Measurements from ENCODE around the gene CDK14. TPM values are rescaled to one million over a fixed set of nuclear protein-coding genes. Genes with fewer than 3 reads are reported as not detected.
"Not testable (repeated sequence)": the region's sequence is repeated elsewhere in the genome, so short reads cannot be mapped to it uniquely, and the experiment has no call there.

The CDK14 gene
- polyA plus RNA-seq, 1 donor = 19.5 TPM

- DNase-seq = no peak
Measured at GRCh38 chr7:90761584-90761983, 165.5 kb downstream of the CDK14 start.

DNA sequence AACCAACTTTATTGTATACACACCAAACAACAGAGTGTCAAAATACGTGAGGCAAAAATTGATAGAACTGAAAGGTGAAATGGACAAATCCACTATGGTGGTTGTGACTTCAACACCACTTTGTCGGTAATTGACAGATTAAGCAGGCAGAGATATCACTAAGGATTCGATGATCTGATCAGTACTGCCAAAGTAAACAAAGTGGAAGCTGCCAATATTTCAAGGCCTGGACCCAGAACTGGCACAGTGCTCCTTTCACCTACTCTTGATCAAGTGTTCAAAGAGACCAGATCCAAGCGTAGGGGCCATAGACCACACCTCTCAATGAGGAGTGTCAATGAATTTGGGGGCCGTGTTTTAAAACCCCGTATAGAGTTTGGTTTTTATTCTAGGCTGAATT is 167.0 kb downstream of the CDK14 start:
- no peak for DNase-seq

DNA sequence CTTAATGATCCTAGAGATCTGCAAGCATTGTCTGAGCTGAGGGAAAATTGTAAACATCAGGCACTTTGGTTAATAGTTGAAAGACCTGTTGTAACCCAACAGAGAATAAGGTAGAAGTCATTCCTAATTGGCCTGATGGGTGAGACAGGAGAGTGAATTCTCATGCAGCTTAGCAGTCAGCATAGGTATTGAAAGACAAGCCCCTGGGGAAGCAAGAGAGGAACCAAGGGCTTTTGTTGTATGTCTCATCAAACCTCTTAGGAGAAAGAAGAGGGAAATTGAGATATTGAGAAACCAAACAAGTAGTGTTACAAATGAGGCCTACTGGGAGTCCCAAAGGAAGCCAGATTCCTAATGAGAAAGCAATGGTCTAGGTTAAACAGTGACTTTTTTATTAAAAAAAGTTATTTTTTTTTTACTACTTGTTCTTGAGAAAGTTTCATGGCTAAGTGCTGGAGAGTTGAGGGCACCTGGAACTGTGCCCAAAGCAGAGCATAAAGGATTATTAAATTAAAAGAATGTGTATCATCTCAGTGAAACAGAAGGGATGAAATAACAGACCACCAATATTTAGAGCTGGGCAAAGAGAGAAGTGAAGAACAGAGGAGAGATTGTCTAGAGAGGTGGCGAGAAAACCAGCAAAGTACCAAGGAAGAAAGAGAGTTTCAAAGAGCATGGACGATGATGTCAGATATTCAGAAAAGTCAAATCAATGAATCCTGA is 168.9 kb downstream of the CDK14 start:
- no peak for DNase-seq

- peak; percentile 43 for DNase-seq
Measured at GRCh38 chr7:90766814-90767564, 170.9 kb downstream of the CDK14 start.

DNA sequence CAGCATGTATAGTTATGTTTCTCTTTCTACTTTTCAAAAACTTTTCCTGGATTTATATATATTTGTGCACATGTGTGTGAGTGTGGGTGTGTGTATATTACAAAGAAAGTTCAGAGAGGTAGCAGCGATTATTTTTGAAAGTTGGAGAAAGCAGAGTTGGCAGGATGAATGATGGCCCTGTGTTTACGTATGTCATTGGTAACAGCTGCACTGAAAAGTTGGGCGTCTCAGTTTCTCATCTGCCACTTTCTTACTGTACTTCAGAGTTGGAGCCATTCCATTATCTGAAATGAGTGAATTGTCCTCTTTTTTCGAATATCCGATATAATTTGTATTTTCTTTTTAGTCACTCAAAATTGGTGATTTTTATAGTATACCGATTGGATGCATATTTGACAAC is 172.2 kb downstream of the CDK14 start:
- no peak for DNase-seq

- DNase-seq = no peak
Measured at GRCh38 chr7:90769036-90769435, 172.9 kb downstream of the CDK14 start.

DNA sequence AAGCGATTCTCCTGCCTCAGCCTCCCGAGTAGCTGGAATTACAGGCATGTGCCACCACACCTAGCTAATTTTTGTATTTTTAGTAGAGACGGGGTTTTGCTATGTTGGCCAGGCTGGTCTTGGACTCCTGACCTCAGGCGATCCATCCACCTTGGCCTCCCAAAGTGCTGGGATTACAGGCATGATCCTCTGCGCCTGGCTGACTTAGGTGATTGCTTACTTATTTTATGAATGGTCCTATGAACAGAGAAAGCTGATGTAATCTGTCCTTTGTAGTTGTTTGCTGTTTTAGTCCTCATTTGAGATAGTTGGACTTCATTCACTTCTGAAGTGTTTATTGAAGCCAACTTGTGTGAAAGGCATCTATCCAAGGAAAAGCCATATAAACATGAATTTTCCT is 173.4 kb downstream of the CDK14 start:
- DNase-seq = not testable (repeated sequence)

GRCh38 chr7:90771281-90771680 is 175.2 kb downstream of the CDK14 start:
- no peak for DNase-seq

- DNase-seq = no peak
Measured at GRCh38 chr7:90772410-90772809, 176.3 kb downstream of the CDK14 start.

GRCh38 chr7:90773269-90773668 is 177.1 kb downstream of the CDK14 start:
- no peak for DNase-seq

- no peak for DNase-seq
Measured at GRCh38 chr7:90774706-90775105, 178.6 kb downstream of the CDK14 start.

- no peak for DNase-seq
Measured at GRCh38 chr7:90775383-90775965, 179.4 kb downstream of the CDK14 start.

- no peak for DNase-seq
Measured at GRCh38 chr7:90777041-90777440, 180.9 kb downstream of the CDK14 start.

- DNase-seq = no peak
Measured at GRCh38 chr7:90777465-90777864, 181.3 kb downstream of the CDK14 start.

GRCh38 chr7:90777886-90778285 is 181.8 kb downstream of the CDK14 start:
- peak; percentile 24 for DNase-seq

DNA sequence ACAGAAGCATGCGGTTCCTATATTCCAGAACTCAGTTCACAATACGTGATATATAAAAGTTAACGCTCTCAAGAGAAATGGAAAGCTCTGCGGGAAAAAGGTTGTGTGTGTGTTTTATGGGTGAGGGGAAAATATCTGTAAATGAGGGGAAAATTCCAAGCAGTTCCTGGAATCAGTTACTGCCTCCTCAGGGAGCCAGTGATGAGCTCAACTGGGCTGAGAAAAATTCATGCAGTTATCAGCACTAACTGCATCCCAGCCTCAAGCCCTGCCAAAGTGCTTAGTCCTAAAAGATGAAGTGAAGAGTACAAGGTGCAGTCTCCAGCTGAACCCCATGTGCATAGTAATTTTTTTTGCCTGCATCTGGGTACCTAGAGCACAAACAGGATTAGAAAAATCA is 191.9 kb downstream of the CDK14 start:
- peak; percentile 81 for DNase-seq

GRCh38 chr7:90789736-90790306 is 193.7 kb downstream of the CDK14 start:
- no peak for DNase-seq

DNA sequence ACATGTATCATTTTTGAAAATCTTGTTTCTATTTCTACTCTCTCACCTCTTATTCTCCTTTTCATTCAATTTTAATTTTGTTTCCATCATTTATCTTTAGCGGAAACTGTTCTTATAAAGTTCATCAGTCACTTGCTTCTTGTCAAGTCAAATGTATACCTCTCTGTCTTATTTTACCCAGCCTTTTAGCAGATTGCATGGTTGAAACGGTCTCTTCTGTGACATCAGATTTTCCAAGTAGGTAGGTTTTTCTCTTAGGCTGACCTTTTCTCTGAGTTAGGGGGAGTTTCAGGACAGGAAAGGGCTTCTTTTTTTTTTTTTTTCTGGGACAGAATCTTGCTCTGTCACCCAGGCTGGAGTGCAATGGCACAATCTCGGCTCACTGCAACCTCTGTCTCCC is 195.5 kb downstream of the CDK14 start:
- DNase-seq = no peak

DNA sequence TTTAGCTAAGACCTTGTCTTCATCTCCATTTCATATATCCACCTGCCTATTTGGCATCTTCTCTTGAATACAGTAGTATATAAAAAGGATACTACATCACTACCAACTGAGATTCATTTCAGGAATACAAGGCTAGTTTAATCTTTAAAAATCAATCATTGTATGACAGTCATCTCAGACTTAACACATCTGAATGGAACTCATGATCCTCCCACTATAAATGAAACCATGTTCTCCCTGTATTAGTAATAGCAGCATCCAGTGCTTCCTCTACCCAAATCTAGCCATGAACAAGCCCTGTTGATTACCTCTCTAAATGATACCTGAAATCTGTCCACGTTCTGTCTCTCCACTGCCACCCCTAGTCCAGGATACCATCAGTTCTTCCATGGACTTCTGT is 196.2 kb downstream of the CDK14 start:
- no peak for DNase-seq

DNA sequence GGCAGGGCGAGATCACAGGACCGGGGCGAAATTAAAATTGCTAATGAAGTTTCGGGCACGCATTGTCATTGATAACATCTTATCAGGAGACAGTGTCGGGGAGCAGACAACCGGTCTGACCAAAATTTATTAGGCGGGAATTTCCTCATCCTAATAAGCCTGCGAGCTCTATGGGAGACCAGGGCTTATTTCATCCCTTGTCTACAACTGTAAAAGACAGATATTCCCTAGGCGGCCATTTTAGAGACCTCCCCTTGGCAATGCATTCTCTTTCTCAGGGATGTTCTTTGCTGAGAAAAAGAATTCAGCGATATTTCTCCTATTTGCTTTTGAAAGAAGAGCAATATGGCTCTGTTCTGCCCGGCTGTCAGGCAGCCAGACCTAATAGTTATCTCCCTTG is 198.1 kb downstream of the CDK14 start:
- DNase-seq = not testable (repeated sequence)

GRCh38 chr7:90797596-90797995 is 201.5 kb downstream of the CDK14 start:
- DNase-seq = no peak

- no peak for DNase-seq
Measured at GRCh38 chr7:90804370-90804769, 208.2 kb downstream of the CDK14 start.

DNA sequence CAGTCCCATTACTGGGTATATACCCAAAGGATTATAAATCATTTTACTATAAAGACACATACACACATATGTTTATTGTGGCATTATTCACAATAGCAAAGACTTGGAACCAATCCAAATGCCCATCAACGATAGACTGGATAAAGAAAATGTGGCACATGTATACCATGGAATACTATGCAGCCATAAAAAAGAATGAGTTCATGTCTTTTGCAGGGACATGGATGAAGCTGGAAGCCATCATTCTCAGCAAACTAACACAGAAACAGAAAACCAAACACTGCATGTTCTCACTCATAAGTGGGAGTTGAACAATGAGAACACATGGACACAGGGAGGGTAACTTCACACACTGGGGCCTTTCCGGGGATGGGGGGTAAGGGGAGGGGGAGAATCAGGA is 219.4 kb downstream of the CDK14 start:
- not testable (repeated sequence) for DNase-seq
